ENCODE results near the gene KATNIP. TPM values are rescaled to one million over a fixed set of nuclear protein-coding genes. Genes with fewer than 3 reads are reported as not detected.

Gene KATNIP
- total RNA-seq, 1 experiment from 2014 or later, result 19.0 TPM

DNA sequence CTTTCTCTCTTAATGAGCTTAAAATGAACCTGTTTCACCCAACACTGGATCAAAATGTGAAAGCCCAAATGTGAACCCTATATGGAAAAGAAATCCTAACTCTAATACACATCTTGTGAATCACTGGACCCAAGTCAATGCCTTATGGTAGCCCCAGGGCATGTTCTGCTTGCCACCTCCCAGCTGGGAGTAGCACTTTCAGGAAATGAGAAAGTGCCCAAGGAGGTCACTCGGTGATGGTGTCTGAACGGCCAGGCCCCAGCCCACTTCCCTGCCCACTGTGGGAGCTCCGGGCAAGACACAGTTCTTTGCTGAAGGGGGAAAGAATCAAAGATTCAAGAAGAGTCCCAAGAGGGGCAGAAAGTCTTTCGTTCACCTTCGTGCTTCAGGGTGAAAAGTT, 46.3 kb upstream of the KATNIP start:
- H3K36me3 ChIP-seq (ENCODE audit: low read depth, low read length), result peaks cover 20% of the 10 kb centered on the region; the same call in 1 of the 2 replicates
- no peaks in the 10 kb centered on the region for H3K27me3 ChIP-seq (ENCODE audit: low read length)
- ChIA-PET CTCF (no interaction called here), POLR2A (ENCODE audit: unreplicated experiment) (no interaction called here)
- H3K9me3 ChIP-seq (ENCODE audit: low read length), result no peaks in the 10 kb centered on the region
- no peaks in the 10 kb centered on the region for H3F3A ChIP-seq (ENCODE audit: low read length, unreplicated experiment)
- no peak overlapping the region for H3K4me2 ChIP-seq (ENCODE audit: low read length)
- H2AFZ ChIP-seq (ENCODE audit: low read length), result no peak overlapping the region
- no peak overlapping the region for H3K27ac ChIP-seq (ENCODE audit: low read length)
- H3K4me3 ChIP-seq (ENCODE audit: low read length), result no peak overlapping the region
- DNase-seq (no peak), ATAC-seq (no peak)
- no peaks in the 10 kb centered on the region for H3K4me1 ChIP-seq (ENCODE audit: insufficient read depth, low read length)
- H3K79me2 ChIP-seq (ENCODE audit: low read length), result no peaks in the 10 kb centered on the region
- BruUV-seq (replicated peaks), result no TSS peak
- no peak for TF ChIP-seq EZH2 (IDR thresholded peaks at IDR 0.05; ENCODE audit: low read length, unreplicated experiment)
- TF ChIP-seq EZH2phosphoT487 (IDR thresholded peaks at IDR 0.05; ENCODE audit: borderline replicate concordance, low read length), result no peak
- TF ChIP-seq, protein P1, sequence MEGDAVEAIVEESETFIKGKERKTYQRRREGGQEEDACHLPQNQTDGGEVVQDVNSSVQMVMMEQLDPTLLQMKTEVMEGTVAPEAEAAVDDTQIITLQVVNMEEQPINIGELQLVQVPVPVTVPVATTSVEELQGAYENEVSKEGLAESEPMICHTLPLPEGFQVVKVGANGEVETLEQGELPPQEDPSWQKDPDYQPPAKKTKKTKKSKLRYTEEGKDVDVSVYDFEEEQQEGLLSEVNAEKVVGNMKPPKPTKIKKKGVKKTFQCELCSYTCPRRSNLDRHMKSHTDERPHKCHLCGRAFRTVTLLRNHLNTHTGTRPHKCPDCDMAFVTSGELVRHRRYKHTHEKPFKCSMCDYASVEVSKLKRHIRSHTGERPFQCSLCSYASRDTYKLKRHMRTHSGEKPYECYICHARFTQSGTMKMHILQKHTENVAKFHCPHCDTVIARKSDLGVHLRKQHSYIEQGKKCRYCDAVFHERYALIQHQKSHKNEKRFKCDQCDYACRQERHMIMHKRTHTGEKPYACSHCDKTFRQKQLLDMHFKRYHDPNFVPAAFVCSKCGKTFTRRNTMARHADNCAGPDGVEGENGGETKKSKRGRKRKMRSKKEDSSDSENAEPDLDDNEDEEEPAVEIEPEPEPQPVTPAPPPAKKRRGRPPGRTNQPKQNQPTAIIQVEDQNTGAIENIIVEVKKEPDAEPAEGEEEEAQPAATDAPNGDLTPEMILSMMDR (conservative IDR thresholded peaks at IDR 0.05; ENCODE audit: low read depth, low read length), result no peak
- no peak overlapping the region for H3K9ac ChIP-seq (ENCODE audit: low read length)
- no peaks in the 10 kb centered on the region for H3K9me2 ChIP-seq (replicated peaks; ENCODE audit: low read length)
- intact Hi-C loops (cut with micrococcal nuclease), result no loop called here
- 0 out of 2 replicates have a peak, but pooled peaks cover 3% of the 10 kb centered on the region for H4K20me1 ChIP-seq (ENCODE audit: low read length)

DNA sequence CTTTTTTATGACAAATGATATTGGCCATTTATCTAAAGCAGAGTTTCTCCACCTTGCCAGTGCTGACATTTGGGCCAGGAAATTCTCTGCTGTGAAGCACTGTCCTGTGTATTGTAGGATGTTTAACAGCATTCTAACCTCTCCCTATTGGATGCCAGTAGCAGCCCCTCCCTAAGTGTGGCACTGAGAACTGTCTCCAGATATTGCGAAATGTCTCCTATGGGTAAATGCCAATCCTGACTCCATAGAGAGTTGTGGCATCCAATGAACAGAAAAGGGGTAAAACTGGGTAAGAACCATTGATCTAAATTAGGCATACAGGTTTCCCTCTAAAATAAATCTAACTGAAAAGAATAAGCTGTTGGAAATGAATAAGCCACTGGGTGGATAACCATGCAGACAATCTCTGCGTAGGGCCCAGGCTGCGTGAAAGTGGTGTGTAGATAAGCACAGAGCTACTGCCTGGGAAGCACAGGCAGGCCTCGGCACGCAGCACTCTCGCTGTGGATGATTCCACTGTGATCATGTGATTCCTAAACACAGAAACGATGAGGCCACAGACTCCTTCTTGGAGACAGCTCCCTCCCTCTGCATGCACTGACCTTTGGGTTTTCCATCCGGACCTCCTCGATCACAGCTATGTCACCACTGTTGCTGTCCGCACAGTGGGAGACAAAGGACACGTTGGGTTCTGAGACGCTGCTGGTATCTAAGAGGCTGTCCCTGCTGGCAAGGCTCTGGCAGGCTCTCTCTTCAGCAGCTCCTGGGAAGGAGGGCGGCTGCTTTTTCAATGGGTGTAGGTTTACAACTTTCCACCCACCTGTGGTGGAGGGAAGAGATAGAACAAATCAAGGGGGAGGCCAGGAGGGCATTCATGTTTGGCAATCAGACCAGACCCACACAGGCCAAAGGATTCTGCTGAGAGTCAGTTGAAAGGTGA, 44.4 kb upstream of the KATNIP start:
- ChIA-PET POLR2A (ENCODE audit: unreplicated experiment) (no interaction called here), CTCF (no interaction called here)
- Histone ChIP-seq H4K20me1 (ENCODE audit: low read length) (0 out of 2 replicates have a peak, but pooled peaks cover 3% of the 10 kb centered on the region), H3K9ac (ENCODE audit: low read length) (no peak overlapping the region), H3K4me2 (ENCODE audit: low read length) (no peak overlapping the region), H3K79me2 (ENCODE audit: low read length) (no peaks in the 10 kb centered on the region), H3K27me3 (ENCODE audit: low read length) (no peaks in the 10 kb centered on the region), H2AFZ (ENCODE audit: low read length) (no peak overlapping the region), H3K36me3 (ENCODE audit: low read depth, low read length) (peaks cover 20% of the 10 kb centered on the region; the same call in 1 of the 2 replicates), H3K27ac (ENCODE audit: low read length) (no peak overlapping the region), H3K9me3 (ENCODE audit: low read length) (no peaks in the 10 kb centered on the region), H3F3A (ENCODE audit: low read length, unreplicated experiment) (no peaks in the 10 kb centered on the region), H3K4me3 (ENCODE audit: low read length) (no peak overlapping the region), H3K9me2 (replicated peaks; ENCODE audit: low read length) (no peaks in the 10 kb centered on the region), H3K4me1 (ENCODE audit: insufficient read depth, low read length) (no peaks in the 10 kb centered on the region)
- no TSS peak for BruUV-seq (replicated peaks)
- no peak for DNase-seq
- TF ChIP-seq EZH2phosphoT487 (IDR thresholded peaks at IDR 0.05; ENCODE audit: borderline replicate concordance, low read length) (no peak), EZH2 (IDR thresholded peaks at IDR 0.05; ENCODE audit: low read length, unreplicated experiment) (no peak)
- TF ChIP-seq, protein P1 (conservative IDR thresholded peaks at IDR 0.05; ENCODE audit: low read depth, low read length), result no peak
- ATAC-seq, result no peak
- intact Hi-C loops (cut with micrococcal nuclease), result no loop called here

DNA sequence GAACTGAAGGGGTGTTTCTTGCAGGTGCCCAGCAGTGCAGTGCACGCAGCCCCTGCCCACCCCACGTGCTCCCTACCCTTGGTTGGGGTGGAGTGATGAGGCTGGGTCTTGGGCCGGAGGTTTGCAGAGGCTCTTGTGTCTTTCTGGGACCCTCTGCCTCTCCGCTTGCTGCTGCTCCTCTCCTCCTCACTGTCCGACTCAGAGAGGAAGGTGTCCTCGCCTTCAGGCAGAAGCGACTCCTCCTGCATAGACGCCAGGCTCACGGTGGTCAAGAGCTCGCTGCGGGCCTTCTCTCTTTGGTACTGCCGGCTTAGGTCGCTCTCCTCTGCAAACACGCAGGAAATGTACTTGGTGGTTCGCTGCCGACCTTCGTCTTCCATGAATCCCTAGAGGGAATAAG, 43.2 kb upstream of the KATNIP start:
- Histone ChIP-seq H3K36me3 (ENCODE audit: low read depth, low read length) (peaks cover 20% of the 10 kb centered on the region; the same call in 1 of the 2 replicates), H4K20me1 (ENCODE audit: low read length) (0 out of 2 replicates have a peak, but pooled peaks cover 3% of the 10 kb centered on the region), H3K9me2 (replicated peaks; ENCODE audit: low read length) (no peaks in the 10 kb centered on the region), H3K4me2 (ENCODE audit: low read length) (no peak overlapping the region), H3K9ac (ENCODE audit: low read length) (no peak overlapping the region), H3K27me3 (ENCODE audit: low read length) (no peaks in the 10 kb centered on the region), H3K4me3 (ENCODE audit: low read length) (no peak overlapping the region), H3K4me1 (ENCODE audit: insufficient read depth, low read length) (no peaks in the 10 kb centered on the region), H3F3A (ENCODE audit: low read length, unreplicated experiment) (no peaks in the 10 kb centered on the region), H3K79me2 (ENCODE audit: low read length) (no peaks in the 10 kb centered on the region), H3K9me3 (ENCODE audit: low read length) (no peaks in the 10 kb centered on the region), H2AFZ (ENCODE audit: low read length) (no peak overlapping the region), H3K27ac (ENCODE audit: low read length) (no peak overlapping the region)
- intact Hi-C loops (cut with micrococcal nuclease), result no loop called here
- no peak for ATAC-seq
- no TSS peak for BruUV-seq (replicated peaks)
- TF ChIP-seq EZH2phosphoT487 (IDR thresholded peaks at IDR 0.05; ENCODE audit: borderline replicate concordance, low read length) (no peak), EZH2 (IDR thresholded peaks at IDR 0.05; ENCODE audit: low read length, unreplicated experiment) (no peak)
- TF ChIP-seq, protein P1 (conservative IDR thresholded peaks at IDR 0.05; ENCODE audit: low read depth, low read length), result no peak
- no peak for DNase-seq
- ChIA-PET POLR2A (ENCODE audit: unreplicated experiment) (no interaction called here), CTCF (no interaction called here)
